ENCODE data around the gene BNC2.

The BNC2 gene

GRCh38 chr9:16594787-16595186 is 275.7 kb downstream of the BNC2 start:
- no peaks in the 10 kb centered on the region; the same call in 1 of the 2 replicates for H3F3A ChIP-seq (ENCODE audit: insufficient read depth, low read length)
- no peaks in the 10 kb centered on the region for H3K9me3 ChIP-seq (ENCODE audit: low read length)
- H3K9me2 ChIP-seq (ENCODE audit: low read depth, low read length), result no peaks in the 10 kb centered on the region
- no peaks in the 10 kb centered on the region for H3K79me2 ChIP-seq (ENCODE audit: insufficient read depth, low read length)
- no peaks in the 10 kb centered on the region for H3K36me3 ChIP-seq (ENCODE audit: insufficient read depth, low read length)
- H3K27me3 ChIP-seq (ENCODE audit: insufficient read depth, low read length), result no peaks in the 10 kb centered on the region
- H3K4me2 ChIP-seq (ENCODE audit: low read length), result no peak overlapping the region
- no peaks in the 10 kb centered on the region for H4K20me1 ChIP-seq (ENCODE audit: insufficient read depth, low read length)
- H3K4me3 ChIP-seq (ENCODE audit: low read depth, low read length, poor library complexity, severe bottlenecking), result no peak overlapping the region
- no peak overlapping the region for H2AFZ ChIP-seq (ENCODE audit: low read length)
- no peak overlapping the region for H3K27ac ChIP-seq (ENCODE audit: low read depth, low read length, poor library complexity, severe bottlenecking)
- H3K9ac ChIP-seq (ENCODE audit: low read length), result no peak overlapping the region
- H3K4me1 ChIP-seq (ENCODE audit: insufficient read depth, low read length, severe bottlenecking), result no peaks in the 10 kb centered on the region
- TF ChIP-seq EZH2 (IDR thresholded peaks at IDR 0.05; ENCODE audit: borderline replicate concordance, low read length) (no peak), CTCF (IDR thresholded peaks at IDR 0.05; ENCODE audit: low read length) (no peak)

DNA sequence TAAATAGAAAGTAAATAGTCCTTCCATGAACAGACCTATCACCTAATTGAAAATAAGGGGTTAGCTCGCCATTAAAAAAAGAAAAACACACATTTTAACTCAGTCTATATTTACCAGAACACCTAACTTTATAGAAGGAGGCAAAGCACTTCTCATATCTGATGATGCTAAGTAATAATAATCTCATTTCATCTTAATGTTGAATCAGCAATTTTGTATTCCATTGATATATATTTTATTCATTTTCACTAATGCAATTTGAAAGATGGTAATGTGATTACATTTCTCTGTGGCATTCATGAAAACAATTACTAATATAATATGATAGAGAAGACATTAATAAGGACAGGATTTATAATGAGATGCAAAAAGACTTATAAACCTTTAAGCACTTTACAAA is 276.7 kb downstream of the BNC2 start:
- Histone ChIP-seq H3K9me3 (ENCODE audit: low read length) (no peaks in the 10 kb centered on the region), H4K20me1 (ENCODE audit: insufficient read depth, low read length) (no peaks in the 10 kb centered on the region), H2AFZ (ENCODE audit: low read length) (no peak overlapping the region), H3F3A (ENCODE audit: insufficient read depth, low read length) (no peaks in the 10 kb centered on the region; the same call in 1 of the 2 replicates), H3K9me2 (ENCODE audit: low read depth, low read length) (no peaks in the 10 kb centered on the region), H3K4me3 (ENCODE audit: low read depth, low read length, poor library complexity, severe bottlenecking) (no peak overlapping the region), H3K27ac (ENCODE audit: low read depth, low read length, poor library complexity, severe bottlenecking) (no peak overlapping the region), H3K4me1 (ENCODE audit: insufficient read depth, low read length, severe bottlenecking) (no peaks in the 10 kb centered on the region), H3K9ac (ENCODE audit: low read length) (no peak overlapping the region), H3K36me3 (ENCODE audit: insufficient read depth, low read length) (no peaks in the 10 kb centered on the region), H3K79me2 (ENCODE audit: insufficient read depth, low read length) (no peaks in the 10 kb centered on the region), H3K27me3 (ENCODE audit: insufficient read depth, low read length) (no peaks in the 10 kb centered on the region), H3K4me2 (ENCODE audit: low read length) (no peak overlapping the region)
- TF ChIP-seq EZH2 (IDR thresholded peaks at IDR 0.05; ENCODE audit: borderline replicate concordance, low read length) (no peak), CTCF (IDR thresholded peaks at IDR 0.05; ENCODE audit: low read length) (no peak)

GRCh38 chr9:16591092-16591491 is 279.4 kb downstream of the BNC2 start:
- Histone ChIP-seq H4K20me1 (ENCODE audit: insufficient read depth, low read length) (no peaks in the 10 kb centered on the region), H3K4me2 (ENCODE audit: low read length) (no peak overlapping the region), H3K9me3 (ENCODE audit: low read length) (no peaks in the 10 kb centered on the region), H3K79me2 (ENCODE audit: insufficient read depth, low read length) (no peaks in the 10 kb centered on the region), H2AFZ (ENCODE audit: low read length) (no peak overlapping the region), H3K9ac (ENCODE audit: low read length) (no peak overlapping the region), H3K36me3 (ENCODE audit: insufficient read depth, low read length) (no peaks in the 10 kb centered on the region), H3F3A (ENCODE audit: insufficient read depth, low read length) (no peaks in the 10 kb centered on the region; the same call in 1 of the 2 replicates), H3K9me2 (ENCODE audit: low read depth, low read length) (no peaks in the 10 kb centered on the region), H3K4me3 (ENCODE audit: low read depth, low read length, poor library complexity, severe bottlenecking) (no peak overlapping the region), H3K4me1 (ENCODE audit: insufficient read depth, low read length, severe bottlenecking) (no peaks in the 10 kb centered on the region), H3K27me3 (ENCODE audit: insufficient read depth, low read length) (no peaks in the 10 kb centered on the region), H3K27ac (ENCODE audit: low read depth, low read length, poor library complexity, severe bottlenecking) (no peak overlapping the region)
- TF ChIP-seq CTCF (IDR thresholded peaks at IDR 0.05; ENCODE audit: low read length) (no peak), EZH2 (IDR thresholded peaks at IDR 0.05; ENCODE audit: borderline replicate concordance, low read length) (no peak)
